GM12878 (cell line): ENCODE results near the gene STAT5A. TPM values are rescaled to one million over a fixed set of nuclear protein-coding genes. Genes with fewer than 3 reads are reported as not detected.
"Not testable (repeated sequence)": the region's sequence is repeated elsewhere in the genome, so short reads cannot be mapped to it uniquely, and the experiment has no call there.

Experiments used
- ATAC-seq: fragments of 200-7000 bp; cut with Tn5 transposase; 3 replicates; pipeline ENCODE4 v1.9.1; 2020; ENCODE audit warnings: mild to moderate bottlenecking, moderate library complexity
- BruUV-seq: library from RNA; stranded (reverse); fragments of 400-500 nt; replicated peaks from 2 replicates; lab custom pipeline; 2021; lab: Mats Ljungman, UMichigan
- CTCF ChIA-PET: fragments of 300-600 bp; sonication (Branson Sonifier 250); formaldehyde crosslinking; extraction: SDS; loops from one replicate; lab custom pipeline; 2021; ENCODE audit warnings: inconsistent platforms; lab: Yijun Ruan, JAX
- POLR2A ChIA-PET: fragments of 350-600 bp; formaldehyde crosslinking; extraction: SDS; loops from one replicate; lab custom pipeline; 2021; ENCODE audit warnings: inconsistent platforms; lab: Charles Lee
- RAD21 ChIA-PET: fragments of 300-600 bp; sonication (Branson Sonifier 250); formaldehyde crosslinking; loops from one replicate; lab custom pipeline; 2023; ENCODE audit warnings: antibody characterized with exemption; ENCODE audit not compliant: unreplicated experiment; lab: Charles Lee
- SMC1A ChIA-PET: fragments of 300-600 bp; sonication (Branson Sonifier 250); formaldehyde crosslinking; loops from one replicate; lab custom pipeline; 2023; ENCODE audit not compliant: unreplicated experiment, uncharacterized antibody; lab: Charles Lee
- DNase-seq: peaks from one replicate; pipeline ENCODE4 v3.0.0-alpha.2; 2011; ENCODE audit warnings: low read depth, low spot score
- FAIRE-seq: peaks from 3 replicates; lab custom pipeline; 2011; peaks lifted over from hg19 to GRCh38; lab: Jason Lieb, UNC
- H2AFZ ChIP-seq: 2 replicates; pipeline ENCODE4 v1.6.0; 2011; ENCODE audit warnings: low read depth, low read length, control low read depth; ENCODE audit not compliant: control insufficient read depth
- H3K27ac ChIP-seq: 2 replicates; pipeline ENCODE4 v1.5.1; 2011; ENCODE audit warnings: control low read depth; ENCODE audit not compliant: control insufficient read depth, insufficient read depth
- H3K27me3 ChIP-seq, 2 experiments: replicated peaks in 1 of 2; 2 replicates each; pipeline versions ENCODE4 v1.6.0 to v1.6.1; 2011; ENCODE audit warnings: low read length in 1 of 2; ENCODE audit not compliant: control insufficient read depth in 2 of 2, insufficient read depth in 2 of 2
- H3K36me3 ChIP-seq, 2 experiments: 2 replicates each; pipeline ENCODE4 v1.5.1; 2011; ENCODE audit warnings: low read length in 1 of 2; ENCODE audit not compliant: control insufficient read depth in 2 of 2, insufficient read depth in 2 of 2
- H3K4me1 ChIP-seq: 2 replicates; pipeline ENCODE4 v1.6.1; 2011; ENCODE audit warnings: mild to moderate bottlenecking, low read length, moderate library complexity, mixed read lengths; ENCODE audit not compliant: control insufficient read depth, insufficient read depth
- H3K4me2 ChIP-seq: 2 replicates; pipeline ENCODE4 v1.6.0; 2011; ENCODE audit warnings: control low read depth; ENCODE audit not compliant: control insufficient read depth, insufficient read depth
- H3K4me3 ChIP-seq: fragments of 200-600 bp; sonication (generic); 2 replicates; pipeline ENCODE4 v1.5.1; 2016
- H3K79me2 ChIP-seq: 2 replicates; pipeline ENCODE4 v1.6.0; 2011; ENCODE audit warnings: low read length; ENCODE audit not compliant: control insufficient read depth, insufficient read depth
- H3K9ac ChIP-seq: 2 replicates; pipeline ENCODE4 v1.8.0; 2011; ENCODE audit warnings: low read length, control low read depth, mixed read lengths; ENCODE audit not compliant: control insufficient read depth, insufficient read depth
- H3K9me3 ChIP-seq: replicated peaks from 3 replicates; pipeline ENCODE4 v1.5.1; 2011; ENCODE audit warnings: mild to moderate bottlenecking, low read length; ENCODE audit not compliant: control insufficient read depth, insufficient read depth
- H4K20me1 ChIP-seq: 2 replicates; pipeline ENCODE4 v1.6.0; 2011; ENCODE audit not compliant: control insufficient read depth, insufficient read depth
- IRF5 ChIP-seq: fragments of 450-650 bp; IDR thresholded peaks from 2 replicates; pipeline ENCODE4 v1.6.1; 2017; ENCODE audit warnings: borderline replicate concordance
- SIN3A ChIP-seq: IDR thresholded peaks from 2 replicates; pipeline ENCODE4 v1.6.1; 2012; ENCODE audit warnings: low read depth, low read length, improper control_type of control experiment
- SPI1 ChIP-seq: IDR thresholded peaks from 2 replicates; pipeline ENCODE4 v1.6.1; 2011; ENCODE audit warnings: low read depth, mild to moderate bottlenecking, low read length, moderate library complexity, borderline replicate concordance; ENCODE audit not compliant: insufficient read depth
- SREBF1 ChIP-seq: IDR thresholded peaks from 2 replicates; pipeline ENCODE4 v1.6.1; 2012; ENCODE audit warnings: mild to moderate bottlenecking, low read length
- TBL1XR1 ChIP-seq: IDR thresholded peaks from 2 replicates; pipeline ENCODE4 v1.6.1; 2012; ENCODE audit warnings: low read depth, low read length, improper control_type of control experiment
- YBX1 ChIP-seq: fragments of 450-650 bp; IDR thresholded peaks from 2 replicates; pipeline ENCODE4 v1.6.1; 2016; ENCODE audit warnings: antibody characterized with exemption
- WGBS: methylation state at CpG from one replicate; pipeline ENCODE4 v1.1.6; 2016; ENCODE audit warnings: low lambda C conversion rate; ENCODE audit not compliant: insufficient replicate concordance, insufficient coverage; ENCODE audit errors: missing lambda C conversion rate; 5-methylcytosine and 5-hydroxymethylcytosine counted together
- in situ Hi-C: fragments of 300-500 bp; cut with MboI; formaldehyde crosslinking; loops from 9 replicates; pipeline ENCODE4 v1.14.3; 2018; ENCODE audit warnings: mixed read lengths
- intact Hi-C: fragments of 100-400 bp; cut with micrococcal nuclease; formaldehyde crosslinking; loops from one replicate; pipeline ENCODE4 v1.14.2; 2022; ENCODE audit not compliant: unreplicated experiment
- polyA plus RNA-seq, 11 experiments: library from polyadenylated mRNA; depleted of rRNA in 4 of 11; unstranded in 6 of 11; stranded (reverse) in 5 of 11; fragments of >200 nt; fragmentation: Nextera tagmentation in 4 of 11; fragmentation: Illumina TruSeq in 1 of 11; extraction: Ambion mirVana in 4 of 11; extraction: Trizol in 1 of 11; gene quantifications; 1 replicate in 1 of 11; 2 replicates in 10 of 11; pipeline versions ENCODE4 v1.2.1 to v1.2.3, GENCODE V29; 2011 to 2016; ENCODE audit warnings: inconsistent platforms in 2 of 11, missing spikeins in 2 of 11, low read depth in 1 of 11
- total RNA-seq, 4 experiments: library from RNA; depleted of rRNA in 3 of 4; stranded (reverse); fragments of >200 nt in 3 of 4; fragmentation: Illumina TruSeq in 1 of 4; extraction: Trizol in 1 of 4; gene quantifications; 2 replicates each; pipeline versions ENCODE4 v1.2.1 to v1.2.3, GENCODE V29; 2013 to 2021
- TF ChIP-seq, protein P1 (sequence below): fragments of 450-650 bp; formaldehyde crosslinking; IDR thresholded peaks from 2 replicates; pipeline ENCODE4 v1.4.0; 2020; ENCODE audit warnings: mild to moderate bottlenecking, moderate library complexity

The STAT5A gene
- total and polyA plus RNA-seq, 10 of the 15 experiments (the other 5 are each of a cell fraction or from before 2014, with no cell fraction given): 14.8 to 86.4 (median 41.5) TPM

DNA sequence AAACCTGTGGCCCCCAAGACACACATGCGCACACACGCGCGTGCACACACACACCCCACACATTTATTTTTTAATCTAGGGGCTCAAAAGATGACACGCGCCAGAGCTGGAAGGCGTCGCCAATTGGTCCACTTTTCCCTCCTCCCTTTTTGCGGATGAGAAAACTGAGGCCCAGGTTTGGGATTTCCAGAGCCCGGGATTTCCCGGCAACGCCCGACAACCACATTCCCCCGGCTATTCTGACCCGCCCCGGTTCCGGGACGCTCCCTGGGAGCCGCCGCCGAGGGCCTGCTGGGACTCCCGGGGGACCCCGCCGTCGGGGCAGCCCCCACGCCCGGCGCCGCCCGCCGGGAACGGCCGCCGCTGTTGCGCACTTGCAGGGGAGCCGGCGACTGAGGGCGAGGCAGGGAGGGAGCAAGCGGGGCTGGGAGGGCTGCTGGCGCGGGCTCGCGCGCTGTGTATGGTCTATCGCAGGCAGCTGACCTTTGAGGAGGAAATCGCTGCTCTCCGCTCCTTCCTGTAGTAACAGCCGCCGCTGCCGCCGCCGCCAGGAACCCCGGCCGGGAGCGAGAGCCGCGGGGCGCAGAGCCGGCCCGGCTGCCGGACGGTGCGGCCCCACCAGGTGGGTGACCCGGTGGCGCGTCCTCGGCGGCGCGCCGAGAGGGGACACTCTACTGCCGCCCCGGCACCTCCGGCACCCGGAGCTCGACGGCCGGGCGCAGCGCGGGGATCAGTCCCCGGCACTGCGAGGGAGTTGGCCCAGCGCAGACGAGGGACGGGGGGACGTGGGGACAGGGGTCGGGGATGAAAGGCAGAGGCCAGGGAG is at the start of gene STAT5A (continued):
- TF ChIP-seq, protein P1, sequence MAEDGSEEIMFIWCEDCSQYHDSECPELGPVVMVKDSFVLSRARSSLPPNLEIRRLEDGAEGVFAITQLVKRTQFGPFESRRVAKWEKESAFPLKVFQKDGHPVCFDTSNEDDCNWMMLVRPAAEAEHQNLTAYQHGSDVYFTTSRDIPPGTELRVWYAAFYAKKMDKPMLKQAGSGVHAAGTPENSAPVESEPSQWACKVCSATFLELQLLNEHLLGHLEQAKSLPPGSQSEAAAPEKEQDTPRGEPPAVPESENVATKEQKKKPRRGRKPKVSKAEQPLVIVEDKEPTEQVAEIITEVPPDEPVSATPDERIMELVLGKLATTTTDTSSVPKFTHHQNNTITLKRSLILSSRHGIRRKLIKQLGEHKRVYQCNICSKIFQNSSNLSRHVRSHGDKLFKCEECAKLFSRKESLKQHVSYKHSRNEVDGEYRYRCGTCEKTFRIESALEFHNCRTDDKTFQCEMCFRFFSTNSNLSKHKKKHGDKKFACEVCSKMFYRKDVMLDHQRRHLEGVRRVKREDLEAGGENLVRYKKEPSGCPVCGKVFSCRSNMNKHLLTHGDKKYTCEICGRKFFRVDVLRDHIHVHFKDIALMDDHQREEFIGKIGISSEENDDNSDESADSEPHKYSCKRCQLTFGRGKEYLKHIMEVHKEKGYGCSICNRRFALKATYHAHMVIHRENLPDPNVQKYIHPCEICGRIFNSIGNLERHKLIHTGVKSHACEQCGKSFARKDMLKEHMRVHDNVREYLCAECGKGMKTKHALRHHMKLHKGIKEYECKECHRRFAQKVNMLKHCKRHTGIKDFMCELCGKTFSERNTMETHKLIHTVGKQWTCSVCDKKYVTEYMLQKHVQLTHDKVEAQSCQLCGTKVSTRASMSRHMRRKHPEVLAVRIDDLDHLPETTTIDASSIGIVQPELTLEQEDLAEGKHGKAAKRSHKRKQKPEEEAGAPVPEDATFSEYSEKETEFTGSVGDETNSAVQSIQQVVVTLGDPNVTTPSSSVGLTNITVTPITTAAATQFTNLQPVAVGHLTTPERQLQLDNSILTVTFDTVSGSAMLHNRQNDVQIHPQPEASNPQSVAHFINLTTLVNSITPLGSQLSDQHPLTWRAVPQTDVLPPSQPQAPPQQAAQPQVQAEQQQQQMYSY (CRISPR knock-in tag): no peak
- TF ChIP-seq SIN3A (peak; percentile 36; the same call in 1 of the 2 replicates), YBX1 (no peak), TBL1XR1 (no peak; the same call in 1 of the 2 replicates), SPI1 (no peak), IRF5 (no peak), SREBF1 (no peak)

GRCh38 chr17:42239576-42239975 is 48.7 kb upstream of the STAT5A start:
- intact Hi-C loops, BruUV-seq, H3K27ac ChIP-seq, FAIRE-seq, DNase-seq, H3K4me1 ChIP-seq, H3K9ac ChIP-seq, H3K27me3 ChIP-seq, RAD21 ChIA-PET, in situ Hi-C loops, H3K9me3 ChIP-seq, H3K79me2 ChIP-seq, H2AFZ ChIP-seq, H3K4me2 ChIP-seq, POLR2A ChIA-PET, ATAC-seq, H3K36me3 ChIP-seq, H4K20me1 ChIP-seq, H3K4me3 ChIP-seq: not testable (repeated sequence)
- 84% methylated on average over 7 of the region's 7 CpGs for WGBS
- CTCF ChIA-PET: interaction anchor here (0.8 kb wide), 1 partner anchor 16 kb away, joined by 3 read pairs; no protein-coding TSS in a partner anchor
- SMC1A ChIA-PET: interaction anchor here (1.1 kb wide), 1 partner anchor 17 kb away, joined by 4 read pairs; no protein-coding TSS in a partner anchor
